Measurements from ENCODE around the gene KIAA1549.

DNA sequence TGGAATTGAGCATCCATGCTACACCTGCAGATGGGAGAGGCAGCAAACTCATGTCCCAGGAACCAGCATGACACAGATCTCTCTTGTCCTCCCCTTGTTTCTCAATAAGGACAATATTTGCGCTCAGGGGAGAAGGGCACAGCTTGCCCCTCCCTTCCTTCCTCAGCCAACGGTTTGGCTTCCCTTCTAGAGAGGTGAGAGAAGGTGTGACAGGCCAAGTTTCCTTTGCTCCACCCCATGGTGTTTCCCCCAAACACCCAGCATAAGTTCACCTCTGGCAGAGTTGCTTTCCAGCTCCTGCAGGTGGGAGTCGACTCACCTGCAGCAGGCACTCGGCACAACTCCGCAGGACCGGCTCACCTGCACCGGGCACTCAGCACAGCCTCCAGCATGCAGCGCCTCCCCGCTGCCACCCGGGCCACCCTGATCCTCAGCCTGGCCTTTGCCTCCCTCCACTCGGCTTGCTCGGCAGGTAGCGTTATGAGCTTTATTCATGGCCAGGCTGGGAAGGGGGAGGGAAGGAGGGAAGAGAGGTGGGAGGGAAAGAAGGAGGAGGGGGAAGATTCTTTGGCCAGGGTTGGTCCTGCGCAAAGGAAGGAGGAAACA, 183.4 kb downstream of the KIAA1549 start, which contains the start of the genes ATP6V0A4 and TMEM213:
- TF ChIP-seq, protein P1, sequence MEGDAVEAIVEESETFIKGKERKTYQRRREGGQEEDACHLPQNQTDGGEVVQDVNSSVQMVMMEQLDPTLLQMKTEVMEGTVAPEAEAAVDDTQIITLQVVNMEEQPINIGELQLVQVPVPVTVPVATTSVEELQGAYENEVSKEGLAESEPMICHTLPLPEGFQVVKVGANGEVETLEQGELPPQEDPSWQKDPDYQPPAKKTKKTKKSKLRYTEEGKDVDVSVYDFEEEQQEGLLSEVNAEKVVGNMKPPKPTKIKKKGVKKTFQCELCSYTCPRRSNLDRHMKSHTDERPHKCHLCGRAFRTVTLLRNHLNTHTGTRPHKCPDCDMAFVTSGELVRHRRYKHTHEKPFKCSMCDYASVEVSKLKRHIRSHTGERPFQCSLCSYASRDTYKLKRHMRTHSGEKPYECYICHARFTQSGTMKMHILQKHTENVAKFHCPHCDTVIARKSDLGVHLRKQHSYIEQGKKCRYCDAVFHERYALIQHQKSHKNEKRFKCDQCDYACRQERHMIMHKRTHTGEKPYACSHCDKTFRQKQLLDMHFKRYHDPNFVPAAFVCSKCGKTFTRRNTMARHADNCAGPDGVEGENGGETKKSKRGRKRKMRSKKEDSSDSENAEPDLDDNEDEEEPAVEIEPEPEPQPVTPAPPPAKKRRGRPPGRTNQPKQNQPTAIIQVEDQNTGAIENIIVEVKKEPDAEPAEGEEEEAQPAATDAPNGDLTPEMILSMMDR (IDR thresholded peaks at IDR 0.05), result no peak
- TF ChIP-seq POLR2AphosphoS5 (IDR thresholded peaks at IDR 0.05), result no peak
- TF ChIP-seq EP300 (IDR thresholded peaks at IDR 0.05), result no peak
- TF ChIP-seq POLR2A (IDR thresholded peaks at IDR 0.05; ENCODE audit: low read depth), result no peak
